Measurements from ENCODE around the gene ZNF202. TPM values are rescaled to one million over a fixed set of nuclear protein-coding genes. Genes with fewer than 3 reads are reported as not detected.

Gene ZNF202
- total RNA-seq, 1 donor from 2014 or later = 11.3 TPM

GRCh38 chr11:123698546-123699127 is 42.8 kb downstream of the ZNF202 start:
- no peaks in the 10 kb centered on the region for H3K4me1 Mint-ChIP-seq (ENCODE audit: low read depth, unreplicated experiment)
- DNase-seq (ENCODE audit: low read depth) (no peak), FAIRE-seq (no peak)
- H2AFZ ChIP-seq (ENCODE audit: low read depth, low read length) = no peak overlapping the region
- TF ChIP-seq, protein P1, sequence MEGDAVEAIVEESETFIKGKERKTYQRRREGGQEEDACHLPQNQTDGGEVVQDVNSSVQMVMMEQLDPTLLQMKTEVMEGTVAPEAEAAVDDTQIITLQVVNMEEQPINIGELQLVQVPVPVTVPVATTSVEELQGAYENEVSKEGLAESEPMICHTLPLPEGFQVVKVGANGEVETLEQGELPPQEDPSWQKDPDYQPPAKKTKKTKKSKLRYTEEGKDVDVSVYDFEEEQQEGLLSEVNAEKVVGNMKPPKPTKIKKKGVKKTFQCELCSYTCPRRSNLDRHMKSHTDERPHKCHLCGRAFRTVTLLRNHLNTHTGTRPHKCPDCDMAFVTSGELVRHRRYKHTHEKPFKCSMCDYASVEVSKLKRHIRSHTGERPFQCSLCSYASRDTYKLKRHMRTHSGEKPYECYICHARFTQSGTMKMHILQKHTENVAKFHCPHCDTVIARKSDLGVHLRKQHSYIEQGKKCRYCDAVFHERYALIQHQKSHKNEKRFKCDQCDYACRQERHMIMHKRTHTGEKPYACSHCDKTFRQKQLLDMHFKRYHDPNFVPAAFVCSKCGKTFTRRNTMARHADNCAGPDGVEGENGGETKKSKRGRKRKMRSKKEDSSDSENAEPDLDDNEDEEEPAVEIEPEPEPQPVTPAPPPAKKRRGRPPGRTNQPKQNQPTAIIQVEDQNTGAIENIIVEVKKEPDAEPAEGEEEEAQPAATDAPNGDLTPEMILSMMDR (IDR thresholded peaks at IDR 0.05; ENCODE audit: insufficient read depth, low read depth, low read length) = no peak
- no peak for TF ChIP-seq EZH2 (IDR thresholded peaks at IDR 0.05; ENCODE audit: insufficient read depth, low read length)
- no peak overlapping the region for H3K4me2 ChIP-seq (ENCODE audit: low read length)
- H3K9ac ChIP-seq (ENCODE audit: low read length) = no peak overlapping the region
- peaks cover 2% of the 10 kb centered on the region for H3K27me3 ChIP-seq (ENCODE audit: insufficient read depth, low read length)
- H3K4me3 Mint-ChIP-seq (ENCODE audit: unreplicated experiment) = no peak overlapping the region
- no peaks in the 10 kb centered on the region for H3K9me3 ChIP-seq (ENCODE audit: insufficient read depth, low read depth, low read length)
- no peaks in the 10 kb centered on the region for H3K79me2 ChIP-seq (ENCODE audit: insufficient read depth, low read length)
- H3K4me3 ChIP-seq (ENCODE audit: insufficient read depth, low read depth, low read length) = no peak overlapping the region
- H3K27ac Mint-ChIP-seq (ENCODE audit: unreplicated experiment) = no peak overlapping the region
- H3K36me3 Mint-ChIP-seq (ENCODE audit: low read depth, unreplicated experiment) = no peaks in the 10 kb centered on the region
- H4K20me1 ChIP-seq (ENCODE audit: insufficient read depth, low read length) = no peaks in the 10 kb centered on the region
- H3K27ac ChIP-seq (ENCODE audit: low read depth, low read length) = no peak overlapping the region
- H3K4me1 ChIP-seq (ENCODE audit: insufficient read depth, low read length) = no peaks in the 10 kb centered on the region
- peaks cover 20% of the 10 kb centered on the region for H3K27me3 Mint-ChIP-seq (ENCODE audit: low read depth, unreplicated experiment)
- H3K9me3 Mint-ChIP-seq (ENCODE audit: unreplicated experiment) = no peaks in the 10 kb centered on the region
- H3K36me3 ChIP-seq (ENCODE audit: insufficient read depth, low read length) = no peaks in the 10 kb centered on the region

GRCh38 chr11:123696183-123696582 is 45.3 kb downstream of the ZNF202 start:
- FAIRE-seq = no peak
- peaks cover 5% of the 10 kb centered on the region for H3K27me3 ChIP-seq (ENCODE audit: insufficient read depth, low read length)
- Mint-ChIP-seq H3K4me1 (ENCODE audit: low read depth, unreplicated experiment) (no peaks in the 10 kb centered on the region), H3K9me3 (ENCODE audit: unreplicated experiment) (no peaks in the 10 kb centered on the region), H3K4me3 (ENCODE audit: unreplicated experiment) (no peak overlapping the region), H3K36me3 (ENCODE audit: low read depth, unreplicated experiment) (no peaks in the 10 kb centered on the region), H3K27ac (ENCODE audit: unreplicated experiment) (no peak overlapping the region), H3K27me3 (ENCODE audit: low read depth, unreplicated experiment) (peaks cover 18% of the 10 kb centered on the region)
- H3K4me1 ChIP-seq (ENCODE audit: insufficient read depth, low read length) = no peaks in the 10 kb centered on the region
- H2AFZ ChIP-seq (ENCODE audit: low read depth, low read length) = no peak overlapping the region
- H3K9ac ChIP-seq (ENCODE audit: low read length) = no peak overlapping the region
- H3K79me2 ChIP-seq (ENCODE audit: insufficient read depth, low read length) = no peaks in the 10 kb centered on the region
- H3K9me3 ChIP-seq (ENCODE audit: insufficient read depth, low read depth, low read length) = no peaks in the 10 kb centered on the region
- H3K4me2 ChIP-seq (ENCODE audit: low read length) = no peak overlapping the region
- no peaks in the 10 kb centered on the region for H3K36me3 ChIP-seq (ENCODE audit: insufficient read depth, low read length)
- TF ChIP-seq EZH2 (IDR thresholded peaks at IDR 0.05; ENCODE audit: insufficient read depth, low read length) = no peak
- TF ChIP-seq, protein P1 (IDR thresholded peaks at IDR 0.05; ENCODE audit: insufficient read depth, low read depth, low read length) = no peak
- H3K4me3 ChIP-seq (ENCODE audit: insufficient read depth, low read depth, low read length) = no peak overlapping the region
- H3K27ac ChIP-seq (ENCODE audit: low read depth, low read length) = no peak overlapping the region
- H4K20me1 ChIP-seq (ENCODE audit: insufficient read depth, low read length) = no peaks in the 10 kb centered on the region
- DNase-seq (ENCODE audit: low read depth) = no peak

DNA sequence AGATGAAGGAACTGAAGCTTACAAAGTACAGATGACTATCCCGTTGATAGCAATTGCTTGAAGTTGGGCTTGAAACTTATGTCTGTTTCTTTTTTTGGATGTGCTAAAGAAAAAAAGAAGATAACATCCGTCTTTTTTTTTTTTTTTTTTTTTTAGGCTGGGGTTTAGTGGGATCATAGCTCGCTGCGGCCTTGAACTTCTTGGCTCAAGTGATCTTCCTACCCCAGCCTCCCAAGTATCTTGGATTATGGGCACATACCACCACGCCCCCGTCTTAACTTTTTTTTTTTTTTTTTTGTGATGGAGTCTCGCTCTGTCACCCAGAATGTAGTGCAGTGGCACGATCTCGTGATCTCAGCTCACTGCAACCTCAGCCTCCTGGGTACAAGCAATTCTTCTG is 46.2 kb downstream of the ZNF202 start:
- peaks cover 4% of the 10 kb centered on the region for H3K4me1 Mint-ChIP-seq (ENCODE audit: low read depth, unreplicated experiment)
- no peak overlapping the region for H3K27ac Mint-ChIP-seq (ENCODE audit: unreplicated experiment)
- Histone ChIP-seq H3K79me2 (ENCODE audit: insufficient read depth, low read length) (no peaks in the 10 kb centered on the region), H3K4me3 (ENCODE audit: insufficient read depth, low read depth, low read length) (no peak overlapping the region), H3K9ac (ENCODE audit: low read length) (no peak overlapping the region), H3K4me1 (ENCODE audit: insufficient read depth, low read length) (no peaks in the 10 kb centered on the region), H3K4me2 (ENCODE audit: low read length) (no peak overlapping the region), H3K36me3 (ENCODE audit: insufficient read depth, low read length) (no peaks in the 10 kb centered on the region), H3K27ac (ENCODE audit: low read depth, low read length) (no peak overlapping the region), H3K27me3 (ENCODE audit: insufficient read depth, low read length) (peaks cover 5% of the 10 kb centered on the region), H4K20me1 (ENCODE audit: insufficient read depth, low read length) (no peaks in the 10 kb centered on the region), H3K9me3 (ENCODE audit: insufficient read depth, low read depth, low read length) (no peaks in the 10 kb centered on the region), H2AFZ (ENCODE audit: low read depth, low read length) (no peak overlapping the region)
- TF ChIP-seq EZH2 (IDR thresholded peaks at IDR 0.05; ENCODE audit: insufficient read depth, low read length) = no peak
- TF ChIP-seq, protein P1 (IDR thresholded peaks at IDR 0.05; ENCODE audit: insufficient read depth, low read depth, low read length) = no peak
- peaks cover 15% of the 10 kb centered on the region for H3K27me3 Mint-ChIP-seq (ENCODE audit: low read depth, unreplicated experiment)
- H3K36me3 Mint-ChIP-seq (ENCODE audit: low read depth, unreplicated experiment) = no peaks in the 10 kb centered on the region
- no peak overlapping the region for H3K4me3 Mint-ChIP-seq (ENCODE audit: unreplicated experiment)
- DNase-seq (ENCODE audit: low read depth) (no peak), FAIRE-seq (no peak)
- no peaks in the 10 kb centered on the region for H3K9me3 Mint-ChIP-seq (ENCODE audit: unreplicated experiment)
